Fibroblast of lung (primary cell): ENCODE measurements around the gene RASSF1.

Experiments
- CTCF ChIP-seq, 2 donors: IDR thresholded peaks in 1 of 2; conservative IDR thresholded peaks in 1 of 2; 1 replicate in 1 of 2; 2 replicates in 1 of 2; pipeline ENCODE4 v1.5.1; 2011 to 2012; ENCODE audit warnings: low read length in 2 of 2, control low read depth in 1 of 2, inconsistent platforms in 1 of 2, low read depth in 1 of 2, mild to moderate bottlenecking in 1 of 2
- EZH2 ChIP-seq: IDR thresholded peaks from 2 replicates; pipeline ENCODE4 v1.5.1; 2012; ENCODE audit warnings: low read length, control low read depth, mild to moderate bottlenecking; ENCODE audit errors: missing control alignments

DNA sequence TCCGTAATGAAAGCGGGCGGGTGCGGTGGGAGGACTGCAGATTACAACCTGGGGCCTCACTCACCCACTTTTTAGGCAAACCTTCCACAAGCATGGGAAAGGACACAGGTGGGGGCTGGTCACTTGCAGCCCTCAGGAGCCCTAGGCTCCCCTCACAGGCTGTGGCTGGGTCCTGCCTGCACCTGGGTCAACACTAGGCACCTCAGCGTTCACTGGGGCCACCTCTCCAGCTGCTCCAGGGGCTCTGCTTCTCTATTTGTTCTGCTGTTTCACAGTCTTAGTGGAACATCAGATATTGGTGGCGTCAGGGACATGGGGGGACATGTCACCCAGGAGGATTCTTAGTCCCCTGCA lies 48.8 kb upstream of the RASSF1 start:
- TF ChIP-seq CTCF (conservative IDR thresholded peaks at IDR 0.05 in 1 of 2, IDR thresholded peaks at IDR 0.05 in 1 of 2; ENCODE audit: low read depth in 1 of 2, low read length in 2 of 2): no peak
- no peak for TF ChIP-seq EZH2
